Body of pancreas (tissue), 4 donors: ENCODE measurements around the gene TUBB1. TPM values are rescaled to one million over a fixed set of nuclear protein-coding genes. Genes with fewer than 3 reads are reported as not detected.

Experiments
- ATAC-seq: fragments of 150-250 bp; one replicate; pipeline ENCODE4 v1.9.1; 2016
- DNase-seq, 4 donors: peaks; one replicate each; pipeline ENCODE4 v3.0.0-alpha.2; 2019
- H3K27ac ChIP-seq, 4 donors: fragments of 200-600 bp; sonication (generic); 1 replicate in 3 of 4; 2 replicates in 1 of 4; pipeline versions ENCODE4 v1.5.1 to v1.6.1; 2016 to 2019; ENCODE audit warnings: mild to moderate bottlenecking in 1 of 4, mixed read lengths in 1 of 4, moderate library complexity in 1 of 4
- H3K27me3 ChIP-seq, 2 donors: fragments of 200-600 bp; sonication (generic); one replicate each; pipeline ENCODE4 v1.6.0; 2016; ENCODE audit warnings: mild to moderate bottlenecking in 1 of 2
- H3K36me3 ChIP-seq, 2 donors: fragments of 200-600 bp; sonication (generic); replicated peaks in 1 of 2; 2 replicates each; pipeline ENCODE4 v1.5.1; 2016; ENCODE audit warnings: low read depth in 2 of 2; ENCODE audit not compliant: insufficient read depth in 1 of 2
- H3K4me1 ChIP-seq: fragments of 200-600 bp; sonication (generic); one replicate; pipeline ENCODE4 v1.6.0; 2016
- H3K4me3 ChIP-seq, 2 donors: fragments of 200-600 bp; sonication (generic); 1 replicate in 1 of 2; 2 replicates in 1 of 2; pipeline ENCODE4 v1.5.1; 2016 to 2019
- H3K9me3 ChIP-seq, 3 donors: fragments of 200-600 bp; sonication (generic); 1 replicate in 2 of 3; 2 replicates in 1 of 3; pipeline ENCODE4 v1.5.1; 2016
- POLR2A ChIP-seq, 3 donors: fragments of 450-650 bp; IDR thresholded peaks; one replicate each; pipeline ENCODE4 v1.6.1; 2016; ENCODE audit warnings: antibody characterized with exemption in 3 of 3, mild to moderate bottlenecking in 2 of 3
- WGBS, 2 donors: methylation state at CpG; one replicate each; pipeline ENCODE4 v1.1.5; 2017; 5-methylcytosine and 5-hydroxymethylcytosine counted together
- intact Hi-C: fragments of 100-400 bp; cut with DNase I; formaldehyde crosslinking; loops from one replicate; pipeline ENCODE4 v1.15.1; 2023
- total RNA-seq, 2 donors: library from RNA; depleted of rRNA; stranded (reverse); fragments of >200 nt; gene quantifications; one replicate each; pipeline ENCODE4 v1.1.0, GENCODE V29; 2016
- TF ChIP-seq, protein P1 (sequence below), 7 experiments: fragments of 450-650 bp in 4 of 7; fragments of 200-600 bp in 3 of 7; sonication (generic) in 3 of 7; IDR thresholded peaks; one replicate each; pipeline ENCODE4 v1.5.1; 2016 to 2019; ENCODE audit warnings: antibody characterized with exemption in 7 of 7

The TUBB1 gene
- total RNA-seq, 2 donors from 2014 or later: not detected

DNA sequence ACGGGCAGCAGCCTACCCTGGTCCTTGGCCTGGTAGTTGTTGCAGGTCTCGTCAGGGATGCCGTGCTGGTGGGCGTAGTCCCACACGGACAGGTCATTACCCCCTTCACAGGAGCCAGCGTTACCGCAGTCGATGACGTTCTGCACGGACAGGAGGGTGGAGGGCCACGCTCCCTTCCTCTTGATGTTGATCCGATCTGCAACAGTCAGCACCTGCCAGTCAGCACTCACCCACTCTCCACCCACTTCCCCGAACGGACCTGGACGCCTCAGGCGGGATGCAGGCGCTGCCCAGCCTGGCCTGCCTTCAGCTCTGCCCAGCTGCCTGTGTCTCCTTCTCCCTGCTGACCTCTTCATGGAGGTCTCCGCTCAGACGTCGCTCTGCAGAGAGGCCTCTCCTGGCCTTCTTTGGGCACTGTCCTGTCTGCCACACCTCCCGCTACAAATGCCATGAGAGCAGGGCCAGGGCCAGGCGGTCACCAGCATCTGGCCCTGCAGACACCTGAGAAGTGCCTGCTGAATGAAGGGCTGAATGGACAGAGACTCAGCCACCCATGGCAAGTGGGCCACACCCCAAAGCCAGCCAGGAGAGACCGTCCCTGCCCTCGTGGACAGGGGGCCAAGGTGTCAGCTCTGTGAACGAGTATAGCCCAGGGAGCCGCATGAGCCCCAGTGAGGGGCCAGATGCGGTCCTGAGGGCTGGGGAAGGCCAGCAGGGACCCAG, 17.6 kb upstream of the TUBB1 start:
- H3K27ac ChIP-seq: no peak overlapping the region
- intact Hi-C loops: no loop called here
- no peaks in the 10 kb centered on the region for H3K27me3 ChIP-seq
- no peaks in the 10 kb centered on the region for H3K9me3 ChIP-seq
- ATAC-seq: no peak
- TF ChIP-seq POLR2A (IDR thresholded peaks at IDR 0.05): no peak
- TF ChIP-seq, protein P1, sequence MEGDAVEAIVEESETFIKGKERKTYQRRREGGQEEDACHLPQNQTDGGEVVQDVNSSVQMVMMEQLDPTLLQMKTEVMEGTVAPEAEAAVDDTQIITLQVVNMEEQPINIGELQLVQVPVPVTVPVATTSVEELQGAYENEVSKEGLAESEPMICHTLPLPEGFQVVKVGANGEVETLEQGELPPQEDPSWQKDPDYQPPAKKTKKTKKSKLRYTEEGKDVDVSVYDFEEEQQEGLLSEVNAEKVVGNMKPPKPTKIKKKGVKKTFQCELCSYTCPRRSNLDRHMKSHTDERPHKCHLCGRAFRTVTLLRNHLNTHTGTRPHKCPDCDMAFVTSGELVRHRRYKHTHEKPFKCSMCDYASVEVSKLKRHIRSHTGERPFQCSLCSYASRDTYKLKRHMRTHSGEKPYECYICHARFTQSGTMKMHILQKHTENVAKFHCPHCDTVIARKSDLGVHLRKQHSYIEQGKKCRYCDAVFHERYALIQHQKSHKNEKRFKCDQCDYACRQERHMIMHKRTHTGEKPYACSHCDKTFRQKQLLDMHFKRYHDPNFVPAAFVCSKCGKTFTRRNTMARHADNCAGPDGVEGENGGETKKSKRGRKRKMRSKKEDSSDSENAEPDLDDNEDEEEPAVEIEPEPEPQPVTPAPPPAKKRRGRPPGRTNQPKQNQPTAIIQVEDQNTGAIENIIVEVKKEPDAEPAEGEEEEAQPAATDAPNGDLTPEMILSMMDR (IDR thresholded peaks at IDR 0.05): no peak
- no peak for DNase-seq
- peaks cover 0 to 13% of the 10 kb centered on the region in 2 donors for H3K36me3 ChIP-seq
- 90 to 93% methylated on average over 18 to 27 of the region's 27 CpGs for WGBS, 2 donors
- H3K4me3 ChIP-seq: no peak overlapping the region
- H3K4me1 ChIP-seq: peaks cover 24% of the 10 kb centered on the region

DNA sequence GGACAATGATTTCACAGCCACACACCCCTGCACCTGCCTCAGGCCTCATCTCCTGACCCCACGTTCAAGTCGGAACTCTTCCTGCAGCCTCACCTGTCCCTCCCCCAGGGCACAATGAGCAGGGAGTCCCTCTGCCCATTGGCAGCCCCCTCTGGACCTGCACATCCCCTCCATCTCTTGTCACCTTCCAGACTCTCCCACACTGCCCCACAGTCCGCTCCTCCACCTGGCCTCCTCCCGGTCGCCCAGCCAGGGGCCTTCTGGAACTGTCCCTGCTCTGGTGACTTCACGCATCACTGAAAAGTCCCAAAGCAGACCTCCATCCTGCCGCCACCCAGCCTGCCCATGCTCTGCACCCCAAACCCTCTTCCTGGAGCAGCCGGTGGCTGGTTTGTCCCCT, 16.8 kb upstream of the TUBB1 start:
- Histone ChIP-seq H3K4me1 (peaks cover 26% of the 10 kb centered on the region), H3K9me3 (no peaks in the 10 kb centered on the region), H3K27me3 (no peaks in the 10 kb centered on the region), H3K36me3 (peaks cover 0 to 9% of the 10 kb centered on the region in 2 donors), H3K27ac (no peak overlapping the region), H3K4me3 (no peak overlapping the region)
- WGBS, 2 donors: 83 to 92% methylated on average over 7 to 8 of the region's 8 CpGs
- ATAC-seq (no peak), DNase-seq (no peak)
- TF ChIP-seq, protein P1 (IDR thresholded peaks at IDR 0.05): no peak
- TF ChIP-seq POLR2A (IDR thresholded peaks at IDR 0.05): peak in 1 of 3 donors; percentile 6
- intact Hi-C loops: no loop called here

DNA sequence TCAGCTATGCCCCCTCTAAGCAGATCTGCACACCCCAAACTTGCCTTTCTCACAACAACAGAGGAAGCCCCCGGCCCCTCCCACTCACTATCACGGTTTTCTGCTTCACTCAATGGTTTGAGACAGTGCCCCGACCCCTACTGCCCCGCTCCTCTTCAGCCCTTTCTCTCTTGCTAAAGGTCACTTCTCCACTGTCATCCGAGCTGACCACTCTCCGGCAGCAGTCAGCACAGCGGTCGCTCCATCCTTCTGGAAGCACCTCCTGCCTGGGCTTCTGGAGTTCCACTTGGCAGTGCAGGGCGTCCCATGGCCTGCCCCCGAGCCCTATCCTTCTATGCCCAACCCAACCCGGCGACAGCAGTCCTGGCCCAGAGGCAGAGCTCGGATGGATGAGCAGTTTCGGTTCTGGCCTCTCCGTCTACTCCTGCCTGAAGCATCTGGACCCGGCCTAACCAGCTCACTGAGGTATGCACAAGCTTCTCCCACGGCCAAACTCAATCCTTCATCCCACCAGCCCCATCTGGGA, 16.3 kb upstream of the TUBB1 start:
- TF ChIP-seq, protein P1 (IDR thresholded peaks at IDR 0.05): no peak
- DNase-seq (no peak), ATAC-seq (no peak)
- intact Hi-C loops: no loop called here
- no peaks in the 10 kb centered on the region for H3K27me3 ChIP-seq
- H3K9me3 ChIP-seq: no peaks in the 10 kb centered on the region
- no peak overlapping the region for H3K4me3 ChIP-seq
- 89 to 91% methylated on average over 16 to 17 of the region's 17 CpGs for WGBS, 2 donors
- H3K36me3 ChIP-seq: peaks cover 0 to 9% of the 10 kb centered on the region in 2 donors
- H3K27ac ChIP-seq: no peak overlapping the region
- H3K4me1 ChIP-seq: peaks cover 29% of the 10 kb centered on the region

DNA sequence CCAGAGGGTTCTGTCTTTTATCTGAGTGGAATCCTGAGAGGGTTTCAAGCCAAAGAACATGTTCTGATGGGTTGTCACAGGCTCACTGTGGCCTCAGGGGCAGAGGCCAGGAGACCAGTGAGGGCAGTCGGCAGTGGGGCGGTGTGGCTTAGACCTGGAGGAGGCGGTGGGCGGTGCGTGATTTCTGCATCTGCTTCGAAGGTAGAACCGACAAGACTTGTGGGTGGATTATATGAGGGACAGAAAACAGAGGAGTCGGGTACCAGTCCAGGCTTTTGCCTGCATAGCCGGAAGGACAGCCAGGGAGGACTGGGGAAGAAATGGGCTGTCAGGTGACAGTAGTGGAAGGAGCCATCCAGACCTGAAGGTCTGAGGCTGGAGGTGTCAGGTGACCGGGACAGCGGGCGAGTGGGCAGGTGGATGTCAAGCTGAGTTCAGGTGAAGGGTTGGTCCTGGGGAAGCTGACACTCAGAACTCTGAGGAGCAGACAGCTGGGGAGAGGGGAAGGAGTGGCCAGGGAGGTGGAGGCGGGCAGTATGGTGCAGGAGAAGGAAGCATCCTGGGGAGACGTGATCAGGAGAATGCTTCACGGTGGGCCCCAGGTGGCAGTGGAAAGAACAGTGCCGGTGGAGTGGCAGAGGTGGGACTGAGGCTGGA, 15.3 kb upstream of the TUBB1 start:
- peak overlapping the region in 2 of 4 donors; percentile 30 to 81 for H3K27ac ChIP-seq
- no peak overlapping the region for H3K4me3 ChIP-seq
- intact Hi-C loops: no loop called here
- peaks cover 0 to 6% of the 10 kb centered on the region in 2 donors for H3K36me3 ChIP-seq
- H3K27me3 ChIP-seq: no peaks in the 10 kb centered on the region
- no peak for ATAC-seq
- no peaks in the 10 kb centered on the region for H3K9me3 ChIP-seq
- peaks cover 29% of the 10 kb centered on the region for H3K4me1 ChIP-seq
- no peak for TF ChIP-seq POLR2A (IDR thresholded peaks at IDR 0.05)
- TF ChIP-seq, protein P1 (IDR thresholded peaks at IDR 0.05): no peak
- 76 to 79% methylated on average over 16 of the region's 16 CpGs for WGBS, 2 donors
- no peak for DNase-seq
